ENCODE measurements around the gene LCOR.

LCOR gene

GRCh38 chr10:96982149-96982930 is 150.2 kb downstream of the LCOR start:
- in situ Hi-C loops (cut with MboI; ENCODE audit: low sequenced_read_pairs), result no loop called here

GRCh38 chr10:96984541-96985131 is 152.5 kb downstream of the LCOR start:
- in situ Hi-C loops (cut with MboI; ENCODE audit: low sequenced_read_pairs), result no loop called here

GRCh38 chr10:96986200-96986856 is 154.2 kb downstream of the LCOR start:
- in situ Hi-C loops (cut with MboI; ENCODE audit: low sequenced_read_pairs), result no loop called here

- in situ Hi-C loops (cut with MboI; ENCODE audit: low sequenced_read_pairs), result no loop called here
Measured at GRCh38 chr10:96987141-96987841, 155.2 kb downstream of the LCOR start.

- in situ Hi-C loops (cut with MboI; ENCODE audit: low sequenced_read_pairs), result no loop called here
Measured at GRCh38 chr10:96987842-96988175, 155.7 kb downstream of the LCOR start.

GRCh38 chr10:96988426-96988825 is 156.3 kb downstream of the LCOR start:
- in situ Hi-C loops (cut with MboI; ENCODE audit: low sequenced_read_pairs), result no loop called here

GRCh38 chr10:96991313-96991841 is 159.3 kb downstream of the LCOR start:
- in situ Hi-C loops (cut with MboI; ENCODE audit: low sequenced_read_pairs), result no loop called here

GRCh38 chr10:96992721-96993120 is 160.6 kb downstream of the LCOR start:
- in situ Hi-C loops (cut with MboI; ENCODE audit: low sequenced_read_pairs), result no loop called here

- in situ Hi-C loops (cut with MboI; ENCODE audit: low sequenced_read_pairs), result no loop called here
Measured at GRCh38 chr10:96995851-96996250, 163.8 kb downstream of the LCOR start.

- in situ Hi-C loops (cut with MboI; ENCODE audit: low sequenced_read_pairs), result no loop called here
Measured at GRCh38 chr10:96996275-96996965, 164.3 kb downstream of the LCOR start.

GRCh38 chr10:96998329-96998888 is 166.3 kb downstream of the LCOR start:
- in situ Hi-C loops (cut with MboI; ENCODE audit: low sequenced_read_pairs), result no loop called here

GRCh38 chr10:96999337-96999736 is 167.2 kb downstream of the LCOR start:
- in situ Hi-C loops (cut with MboI; ENCODE audit: low sequenced_read_pairs), result no loop called here

GRCh38 chr10:96999987-97000386 is 167.9 kb downstream of the LCOR start:
- in situ Hi-C loops (cut with MboI; ENCODE audit: low sequenced_read_pairs), result no loop called here

- in situ Hi-C loops (cut with MboI; ENCODE audit: low sequenced_read_pairs), result no loop called here
Measured at GRCh38 chr10:97000487-97001182, 168.5 kb downstream of the LCOR start.

GRCh38 chr10:97001183-97001991 is 169.3 kb downstream of the LCOR start:
- in situ Hi-C loops (cut with MboI; ENCODE audit: low sequenced_read_pairs), result no loop called here

GRCh38 chr10:97002670-97003069 is 170.6 kb downstream of the LCOR start:
- in situ Hi-C loops (cut with MboI; ENCODE audit: low sequenced_read_pairs), result no loop called here

GRCh38 chr10:97003151-97003803 is 171.2 kb downstream of the LCOR start:
- in situ Hi-C loops (cut with MboI; ENCODE audit: low sequenced_read_pairs), result no loop called here

- in situ Hi-C loops (cut with MboI; ENCODE audit: low sequenced_read_pairs), result no loop called here
Measured at GRCh38 chr10:97003804-97004201, 171.7 kb downstream of the LCOR start.

All from hTERT RPE-1 (cell line).